ENCODE measurements around the gene HDDC2.

GRCh38 chr6:125269328-125269985 is 32.3 kb downstream of the HDDC2 start:
- TF ChIP-seq CTCF (IDR thresholded peaks at IDR 0.05) (no peak), POLR2A (IDR thresholded peaks at IDR 0.05) (no peak)
